Measurements from ENCODE around the gene SLC2A13.
"Not testable (repeated sequence)": the region's sequence is repeated elsewhere in the genome, so short reads cannot be mapped to it uniquely, and the experiment has no call there.

The SLC2A13 gene

GRCh38 chr12:39764944-39765560 lies 340.8 kb downstream of the SLC2A13 start:
- no peaks in the 10 kb centered on the region for H3K36me3 Mint-ChIP-seq (ENCODE audit: low read depth)
- H3K4me1 Mint-ChIP-seq (ENCODE audit: low read depth), result no peaks in the 10 kb centered on the region
- no peaks in the 10 kb centered on the region for H3K9me3 Mint-ChIP-seq
- no peaks in the 10 kb centered on the region for H3K27me3 Mint-ChIP-seq
- no peak overlapping the region for H3K4me3 Mint-ChIP-seq
- no peak overlapping the region for H3K27ac Mint-ChIP-seq

DNA sequence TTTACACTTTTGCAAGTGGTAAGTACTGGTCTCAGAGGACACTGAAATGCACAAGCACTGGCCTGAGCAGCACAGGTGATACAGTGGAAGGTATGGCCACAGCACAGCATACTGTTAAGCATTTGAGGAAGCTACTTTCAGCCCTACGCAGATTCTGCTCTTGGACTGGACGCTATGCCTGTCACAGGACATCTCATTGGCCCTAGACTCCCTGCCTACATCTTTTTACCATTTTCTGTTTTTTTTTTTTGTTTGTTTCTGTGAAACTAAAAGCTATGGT lies 342.1 kb downstream of the SLC2A13 start:
- H3K36me3 Mint-ChIP-seq (ENCODE audit: low read depth), result no peaks in the 10 kb centered on the region
- no peak overlapping the region for H3K4me3 Mint-ChIP-seq
- no peaks in the 10 kb centered on the region for H3K4me1 Mint-ChIP-seq (ENCODE audit: low read depth)
- H3K9me3 Mint-ChIP-seq, result no peaks in the 10 kb centered on the region
- no peaks in the 10 kb centered on the region for H3K27me3 Mint-ChIP-seq
- H3K27ac Mint-ChIP-seq, result no peak overlapping the region

- H3K9me3 Mint-ChIP-seq, result no peaks in the 10 kb centered on the region
These were observed 342.6 kb downstream of the SLC2A13 start for GRCh38 chr12:39763071-39763889.

GRCh38 chr12:39755478-39755877 lies 350.4 kb downstream of the SLC2A13 start:
- Mint-ChIP-seq H3K9me3 (no peaks in the 10 kb centered on the region), H3K27me3 (no peaks in the 10 kb centered on the region), H3K4me1 (ENCODE audit: low read depth) (no peaks in the 10 kb centered on the region), H3K4me3 (no peak overlapping the region), H3K27ac (no peak overlapping the region), H3K36me3 (ENCODE audit: low read depth) (no peaks in the 10 kb centered on the region)

More at GRCh38 chr12:39763071-39763889, 342.6 kb downstream of the SLC2A13 start:
- Mint-ChIP-seq H3K27me3 (no peaks in the 10 kb centered on the region), H3K36me3 (ENCODE audit: low read depth) (no peaks in the 10 kb centered on the region), H3K27ac (no peak overlapping the region), H3K4me1 (ENCODE audit: low read depth) (no peaks in the 10 kb centered on the region), H3K4me3 (no peak overlapping the region)

DNA sequence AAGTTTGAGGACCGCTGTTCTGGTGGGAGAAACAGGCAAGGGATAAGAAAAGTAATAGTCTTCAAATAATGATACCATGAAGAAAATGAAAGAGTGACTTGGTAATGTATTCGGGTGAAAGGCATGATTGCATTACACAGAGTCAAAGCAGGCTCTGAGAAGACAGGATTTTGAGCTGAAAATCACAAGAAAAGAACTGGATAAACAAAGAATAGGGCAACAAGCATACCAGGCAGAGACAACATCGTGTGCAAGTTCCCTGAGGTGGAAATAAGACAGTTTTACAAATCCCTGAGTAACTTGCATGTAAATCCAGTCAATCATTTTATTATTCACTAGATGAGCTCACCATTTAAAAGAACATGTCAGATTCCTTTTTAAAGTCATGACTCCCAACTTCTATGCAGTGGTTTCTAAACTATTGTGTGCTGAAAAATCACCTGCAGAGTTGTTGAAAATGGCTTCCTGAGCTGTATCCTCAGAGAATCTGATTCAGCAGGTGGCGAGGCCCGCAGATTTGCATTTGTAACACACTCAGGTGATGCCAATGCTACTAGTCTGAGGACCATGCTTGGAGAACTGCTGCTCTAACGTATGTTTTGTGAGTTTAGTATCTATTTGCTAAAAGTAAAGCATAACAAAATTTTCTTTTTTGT lies 353.3 kb downstream of the SLC2A13 start:
- H3K27me3 Mint-ChIP-seq, result no peaks in the 10 kb centered on the region
- no peaks in the 10 kb centered on the region for H3K9me3 Mint-ChIP-seq
- no peaks in the 10 kb centered on the region for H3K4me1 Mint-ChIP-seq (ENCODE audit: low read depth)
- no peak overlapping the region for H3K27ac Mint-ChIP-seq
- H3K36me3 Mint-ChIP-seq (ENCODE audit: low read depth), result no peaks in the 10 kb centered on the region
- no peak overlapping the region for H3K4me3 Mint-ChIP-seq

DNA sequence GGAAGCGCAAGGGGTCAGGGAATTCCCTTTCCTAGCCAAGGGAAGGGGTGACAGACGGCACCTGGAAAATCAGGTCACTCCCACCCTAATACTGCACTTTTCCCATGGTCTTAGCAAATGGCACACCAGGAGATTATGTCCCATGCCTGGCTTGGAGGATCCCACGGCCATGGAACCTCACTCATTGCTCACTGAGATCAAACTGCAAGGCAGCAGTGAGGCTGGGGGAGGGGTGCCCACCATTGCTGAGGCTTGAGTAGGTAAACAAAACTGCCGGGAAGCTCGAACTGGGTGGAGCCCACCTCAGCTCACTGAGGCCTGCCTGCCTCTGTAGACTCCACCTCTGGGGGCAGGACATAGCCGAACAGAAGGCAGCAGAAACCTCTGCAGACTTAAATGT lies 359.7 kb downstream of the SLC2A13 start:
- not testable (repeated sequence) for H3K4me3 Mint-ChIP-seq; H3K4me1 Mint-ChIP-seq (ENCODE audit: low read depth); H3K27ac Mint-ChIP-seq

GRCh38 chr12:39743655-39744054 lies 362.2 kb downstream of the SLC2A13 start:
- Mint-ChIP-seq H3K4me3 (no peak overlapping the region), H3K36me3 (ENCODE audit: low read depth) (peaks cover 4% of the 10 kb centered on the region), H3K4me1 (ENCODE audit: low read depth) (no peaks in the 10 kb centered on the region), H3K27ac (no peak overlapping the region), H3K27me3 (no peaks in the 10 kb centered on the region), H3K9me3 (peaks cover 12% of the 10 kb centered on the region)

More for the DNA sequence above, 359.7 kb downstream of the SLC2A13 start:
- not testable (repeated sequence) for H3K36me3 Mint-ChIP-seq (ENCODE audit: low read depth); H3K27me3 Mint-ChIP-seq
- peaks cover 12% of the 10 kb centered on the region for H3K9me3 Mint-ChIP-seq

GRCh38 chr12:39736406-39736805 lies 369.5 kb downstream of the SLC2A13 start:
- H3K27me3 Mint-ChIP-seq, result no peaks in the 10 kb centered on the region
- no peaks in the 10 kb centered on the region for H3K36me3 Mint-ChIP-seq (ENCODE audit: low read depth)
- no peak overlapping the region for H3K4me3 Mint-ChIP-seq
- no peaks in the 10 kb centered on the region for H3K4me1 Mint-ChIP-seq (ENCODE audit: low read depth)
- H3K27ac Mint-ChIP-seq, result no peak overlapping the region
- peaks cover 25% of the 10 kb centered on the region for H3K9me3 Mint-ChIP-seq

DNA sequence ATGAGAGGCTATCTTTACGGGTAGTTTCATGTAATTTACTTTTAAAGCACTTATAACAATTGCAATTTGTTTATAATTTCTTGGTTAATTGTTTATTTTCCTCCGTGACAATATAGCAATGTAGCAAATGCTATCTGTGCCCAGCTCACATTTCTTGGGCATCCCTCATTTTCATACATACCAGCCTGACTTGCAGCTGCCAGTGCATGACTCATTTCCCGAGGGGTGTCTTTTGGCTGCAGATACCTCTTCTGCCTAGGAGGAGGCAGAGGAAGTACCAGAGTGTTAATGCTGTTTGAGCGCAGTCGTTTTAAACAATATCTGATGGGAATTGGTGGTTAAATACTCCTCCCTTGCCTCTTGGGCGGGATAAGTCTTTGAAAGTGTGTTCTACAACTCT lies 382.1 kb downstream of the SLC2A13 start:
- Mint-ChIP-seq H3K27me3 (peaks cover 1% of the 10 kb centered on the region), H3K9me3 (peaks cover 1% of the 10 kb centered on the region), H3K36me3 (ENCODE audit: low read depth) (no peaks in the 10 kb centered on the region), H3K4me3 (no peak overlapping the region), H3K4me1 (ENCODE audit: low read depth) (no peaks in the 10 kb centered on the region), H3K27ac (no peak overlapping the region)

DNA sequence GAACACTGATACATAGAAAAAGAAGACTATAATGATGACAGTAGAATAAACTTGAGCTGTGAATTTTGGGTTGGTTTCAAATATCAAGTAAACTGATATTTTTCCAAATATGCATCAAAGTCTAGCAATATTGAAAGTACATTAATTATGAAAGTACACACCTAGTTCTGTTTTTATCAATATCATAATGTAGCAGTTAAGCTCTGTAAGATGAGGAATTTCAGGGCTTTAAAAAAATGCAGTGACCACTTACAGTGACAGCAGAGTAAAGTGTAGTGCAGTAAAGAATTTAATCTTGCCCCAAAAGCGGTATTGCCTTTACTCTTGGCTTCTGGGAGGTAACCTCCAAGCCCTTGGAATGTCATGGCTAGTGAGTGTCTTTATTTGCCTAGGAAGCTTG lies 383.4 kb downstream of the SLC2A13 start:
- H3K27me3 Mint-ChIP-seq, result peaks cover 3% of the 10 kb centered on the region
- H3K9me3 Mint-ChIP-seq, result no peaks in the 10 kb centered on the region
- H3K4me3 Mint-ChIP-seq, result no peak overlapping the region
- H3K27ac Mint-ChIP-seq, result no peak overlapping the region
- H3K4me1 Mint-ChIP-seq (ENCODE audit: low read depth), result no peaks in the 10 kb centered on the region
- H3K36me3 Mint-ChIP-seq (ENCODE audit: low read depth), result no peaks in the 10 kb centered on the region

DNA sequence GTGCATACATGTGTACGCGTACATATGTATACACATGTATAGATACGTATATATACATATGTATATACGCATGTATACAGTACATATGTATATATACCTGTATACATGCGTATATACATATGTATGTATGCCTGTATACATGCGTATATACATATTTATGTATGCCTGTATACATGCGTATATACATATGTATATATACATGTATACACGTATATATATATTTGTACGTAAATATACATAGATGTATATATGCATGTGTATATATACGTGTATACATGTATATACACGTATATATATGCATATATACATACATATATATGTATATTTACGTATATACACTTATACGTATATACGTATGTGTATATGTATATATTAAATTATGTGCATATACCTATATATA lies 392.3 kb downstream of the SLC2A13 start:
- Mint-ChIP-seq H3K4me3 (no peak overlapping the region), H3K27me3 (peaks cover 4% of the 10 kb centered on the region), H3K27ac (no peak overlapping the region), H3K9me3 (no peaks in the 10 kb centered on the region), H3K36me3 (ENCODE audit: low read depth) (no peaks in the 10 kb centered on the region), H3K4me1 (ENCODE audit: low read depth) (no peaks in the 10 kb centered on the region)

- Mint-ChIP-seq H3K4me1 (ENCODE audit: low read depth) (no peaks in the 10 kb centered on the region), H3K27me3 (peaks cover 4% of the 10 kb centered on the region), H3K9me3 (no peaks in the 10 kb centered on the region), H3K27ac (no peak overlapping the region), H3K4me3 (no peak overlapping the region), H3K36me3 (ENCODE audit: low read depth) (no peaks in the 10 kb centered on the region)
These were observed 393.5 kb downstream of the SLC2A13 start for GRCh38 chr12:39712334-39712733.
